Stimulated activated CD4-positive, alpha-beta T cell treated with anti-CD3 and anti-CD28 coated beads, Interleukin-2, amount 100 ng/mL, for 4 hours (primary cell): ENCODE data around the gene C6orf120.
A peak's percentile ranks its signal among the peaks of the same experiment; 100 is the strongest.

ENCODE experiments used
- DNase-seq: peaks from one replicate; pipeline ENCODE4 v3.0.0-alpha.2; 2020; ENCODE audit warnings: low read depth

C6orf120 gene

DNA sequence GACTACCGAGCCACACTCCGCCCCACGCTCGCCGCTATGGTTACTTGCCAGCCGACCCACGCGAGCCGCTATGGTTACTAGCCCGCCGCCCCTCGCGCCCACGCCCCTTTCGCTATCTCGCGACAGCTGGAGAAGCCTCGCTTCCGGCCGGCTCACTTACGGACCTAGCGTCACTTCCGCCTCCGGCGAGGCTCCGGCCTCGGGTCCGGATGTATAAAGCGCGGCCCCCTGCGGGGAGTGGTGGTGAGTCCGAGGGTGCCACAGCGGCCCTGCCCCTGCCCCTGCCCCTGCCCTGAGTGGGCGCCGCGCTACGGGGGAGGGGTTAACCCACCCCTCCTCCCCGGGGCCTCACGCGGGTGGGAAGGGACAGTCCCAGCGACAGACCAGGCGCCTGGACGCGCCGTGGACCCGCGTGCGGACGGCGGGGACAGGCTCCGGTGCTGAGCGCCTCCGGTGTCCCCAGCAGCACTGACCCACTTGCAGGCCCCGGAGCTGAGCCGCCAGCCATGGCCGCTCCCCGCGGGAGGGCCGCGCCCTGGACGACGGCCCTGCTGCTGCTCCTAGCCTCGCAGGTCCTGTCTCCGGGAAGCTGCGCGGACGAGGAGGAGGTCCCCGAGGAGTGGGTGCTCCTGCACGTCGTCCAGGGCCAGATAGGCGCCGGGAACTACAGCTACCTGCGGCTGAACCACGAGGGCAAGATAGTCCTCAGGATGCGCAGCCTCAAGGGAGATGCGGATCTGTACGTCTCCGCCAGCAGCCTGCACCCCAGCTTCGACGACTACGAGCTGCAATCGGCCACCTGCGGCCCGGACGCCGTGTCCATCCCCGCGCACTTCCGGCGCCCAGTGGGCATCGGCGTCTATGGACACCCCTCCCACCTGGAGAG lies at the start of gene C6orf120, which contains the start of gene WDR27:
Gene C6orf120, plus strand, starts transcription at position 173 of the 886 bp plus-strand sequence. Its CDS starts 334 bp downstream, at position 507.
Gene WDR27, minus strand, starts transcription at position 76 of the 886 bp plus-strand sequence. CDS start 13,024 bp downstream, outside the sequence.
- DNase-seq, result peak; percentile 99

DNA sequence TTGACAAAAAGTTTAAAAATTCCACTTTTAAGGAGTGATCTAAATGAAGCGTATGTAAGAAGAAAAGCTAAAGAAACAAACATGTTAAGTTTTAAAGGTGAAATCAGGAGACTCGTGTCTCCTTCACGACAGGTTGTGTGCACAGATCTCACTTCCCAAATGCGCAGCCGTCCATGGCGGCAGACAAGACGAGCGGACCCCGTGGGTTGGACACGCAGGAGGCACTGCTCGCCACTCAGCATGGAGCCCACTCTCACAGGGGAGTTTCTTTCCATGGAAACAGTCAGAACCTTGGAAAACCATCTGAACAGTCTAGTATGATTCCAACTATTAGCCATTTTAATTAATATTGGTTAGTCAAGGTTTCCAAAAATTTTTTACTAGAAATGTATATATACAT lies 49.0 kb upstream of the C6orf120 start:
- DNase-seq, result no peak

DNA sequence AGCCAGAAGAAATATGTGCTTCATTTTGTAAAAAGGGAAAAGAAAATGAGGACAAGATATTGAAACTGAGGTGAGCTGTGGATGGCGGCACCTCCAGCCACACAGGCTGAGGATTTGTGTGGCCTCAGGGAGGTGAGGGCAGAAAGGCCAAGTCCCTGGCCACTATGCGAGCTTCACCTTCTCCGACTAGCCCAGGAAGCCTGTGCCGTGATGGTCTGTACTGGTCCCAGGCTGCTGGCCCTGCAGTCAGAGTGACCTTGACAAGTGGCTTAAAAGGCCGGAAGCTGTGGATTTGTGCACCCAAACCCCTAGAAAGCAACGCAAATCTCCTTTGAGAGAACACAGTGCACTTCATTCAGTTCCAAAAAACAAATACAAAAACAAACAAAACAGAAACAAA lies 48.2 kb upstream of the C6orf120 start:
- DNase-seq, result no peak

DNA sequence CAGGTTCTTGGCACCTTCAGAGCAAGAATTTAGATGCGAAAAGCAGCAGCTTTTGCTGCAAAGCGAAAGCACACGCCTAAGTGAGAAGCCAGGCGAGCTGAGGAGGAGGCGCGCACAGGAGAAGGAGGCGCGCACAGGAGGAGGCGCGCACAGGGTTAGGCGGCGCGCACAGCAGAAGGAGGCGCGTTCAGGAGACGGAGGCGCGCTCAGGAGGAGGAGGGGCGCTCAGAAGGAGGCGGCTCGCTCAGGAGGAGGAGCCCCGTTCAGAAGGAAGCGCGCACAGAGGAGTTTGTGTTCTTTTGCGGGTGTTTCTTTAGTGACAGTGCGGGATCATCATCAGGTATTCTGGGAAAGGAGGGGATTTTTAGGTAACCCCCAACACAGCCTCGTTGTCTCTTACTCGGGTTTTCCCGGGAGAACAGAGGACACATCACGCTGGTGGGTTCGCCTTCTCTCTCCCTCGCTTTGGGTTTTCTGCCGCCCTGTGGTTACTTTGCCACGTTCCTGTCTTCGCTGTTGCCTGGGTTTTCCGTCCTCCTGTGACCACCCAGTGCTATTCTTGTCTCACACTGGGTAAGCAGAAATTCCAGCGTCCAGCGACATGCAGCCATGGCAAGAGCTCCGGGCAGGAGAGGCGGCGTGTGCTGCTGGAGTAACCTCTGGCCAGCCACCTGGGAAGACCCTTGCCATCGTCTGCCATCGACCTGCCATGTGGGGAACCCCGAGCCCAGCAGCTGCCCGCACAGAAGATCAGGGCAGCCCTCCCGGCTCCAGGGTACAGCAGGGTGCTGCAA lies 47.1 kb upstream of the C6orf120 start:
- DNase-seq, result peak; percentile 52

DNA sequence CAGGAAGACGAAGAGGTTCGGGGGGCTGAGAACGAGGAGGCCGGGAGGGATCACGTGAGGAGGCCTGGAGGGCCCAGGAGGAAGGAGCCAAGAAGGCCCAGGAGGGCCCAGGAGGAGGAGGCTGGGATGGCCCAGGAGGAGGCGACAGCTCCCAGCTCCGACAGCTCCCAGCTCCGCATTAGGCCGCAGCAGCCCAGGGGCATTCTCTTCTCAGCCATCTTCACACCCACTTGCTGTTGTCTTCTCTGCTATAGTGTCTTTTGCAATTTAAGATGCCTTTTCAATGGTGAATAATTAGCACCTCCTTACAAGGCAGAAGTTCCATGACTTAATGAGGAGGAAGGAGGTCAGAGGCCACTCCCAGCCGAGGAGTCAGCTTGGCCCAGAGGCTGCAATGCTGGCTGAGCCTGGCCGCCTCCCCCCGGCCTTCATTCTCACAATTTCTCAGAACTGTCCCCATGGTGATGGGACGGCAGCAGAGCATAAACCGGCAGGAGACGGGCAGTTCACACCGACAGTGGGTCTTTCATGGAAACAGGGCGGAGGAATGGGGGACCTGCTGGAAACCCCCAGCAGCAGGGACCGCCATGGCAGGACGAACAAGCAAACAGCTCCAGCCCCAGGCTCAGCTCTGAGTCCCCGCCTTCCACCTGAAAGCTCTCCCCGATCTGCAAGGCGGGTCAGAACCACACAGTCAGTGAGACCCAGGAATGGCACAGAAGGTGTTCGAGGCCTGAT lies 45.2 kb upstream of the C6orf120 start:
- no peak for DNase-seq

DNA sequence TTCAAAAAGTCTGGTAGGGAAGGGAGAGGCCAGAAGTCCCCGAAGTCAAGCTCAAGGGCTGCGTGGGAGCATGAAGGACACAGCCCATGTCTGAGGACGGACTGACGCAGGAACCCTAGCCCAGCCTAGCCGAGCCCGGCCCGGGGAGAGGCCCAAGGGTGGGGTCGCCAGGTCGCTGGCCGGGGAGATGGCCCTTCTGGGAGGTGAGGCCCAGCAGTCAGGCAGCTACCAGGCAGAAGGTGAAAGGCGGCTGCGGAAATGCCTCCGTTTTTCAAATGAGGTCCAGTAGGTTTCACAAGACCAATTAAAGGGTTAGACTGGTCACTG lies 44.7 kb upstream of the C6orf120 start:
- DNase-seq, result no peak

DNA sequence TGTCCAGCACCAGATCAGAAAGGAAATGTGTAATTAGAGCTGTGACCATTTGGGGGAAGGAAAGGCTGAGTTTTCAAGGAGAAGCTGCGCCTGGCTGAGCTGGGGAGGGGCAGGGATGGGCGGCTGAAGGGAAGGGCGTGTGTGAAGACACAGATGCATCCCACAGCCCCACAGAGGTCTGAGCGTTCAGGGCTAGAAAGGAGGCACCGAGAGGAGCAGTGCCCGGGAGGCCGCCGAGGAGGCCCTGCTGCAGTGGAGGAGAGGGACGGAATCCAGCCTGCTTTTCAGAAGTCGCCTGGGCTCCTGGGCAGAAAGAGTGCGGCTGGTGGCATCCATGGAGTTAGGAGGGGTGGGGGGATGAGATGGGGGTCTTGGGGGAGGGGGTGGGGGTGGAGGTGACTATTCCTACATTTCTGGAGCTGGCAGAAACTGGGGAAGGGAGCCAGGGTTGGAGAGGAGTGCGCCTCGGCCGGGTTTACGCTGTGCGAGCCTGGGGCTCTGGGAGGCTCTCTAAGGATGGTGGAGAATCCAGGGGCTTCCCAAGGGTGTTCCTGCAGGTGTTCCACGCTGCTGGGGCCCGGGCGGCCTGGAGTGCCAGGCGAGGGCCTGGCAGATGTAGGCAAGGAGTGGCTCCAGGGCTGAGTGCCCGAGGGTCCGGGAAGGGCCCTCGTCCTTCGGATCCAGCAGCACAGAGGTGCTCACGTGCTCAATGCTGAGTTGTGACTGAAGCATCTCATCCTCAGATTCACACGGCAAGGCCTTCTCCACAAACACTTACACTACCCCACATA lies 41.9 kb upstream of the C6orf120 start:
- no peak for DNase-seq

DNA sequence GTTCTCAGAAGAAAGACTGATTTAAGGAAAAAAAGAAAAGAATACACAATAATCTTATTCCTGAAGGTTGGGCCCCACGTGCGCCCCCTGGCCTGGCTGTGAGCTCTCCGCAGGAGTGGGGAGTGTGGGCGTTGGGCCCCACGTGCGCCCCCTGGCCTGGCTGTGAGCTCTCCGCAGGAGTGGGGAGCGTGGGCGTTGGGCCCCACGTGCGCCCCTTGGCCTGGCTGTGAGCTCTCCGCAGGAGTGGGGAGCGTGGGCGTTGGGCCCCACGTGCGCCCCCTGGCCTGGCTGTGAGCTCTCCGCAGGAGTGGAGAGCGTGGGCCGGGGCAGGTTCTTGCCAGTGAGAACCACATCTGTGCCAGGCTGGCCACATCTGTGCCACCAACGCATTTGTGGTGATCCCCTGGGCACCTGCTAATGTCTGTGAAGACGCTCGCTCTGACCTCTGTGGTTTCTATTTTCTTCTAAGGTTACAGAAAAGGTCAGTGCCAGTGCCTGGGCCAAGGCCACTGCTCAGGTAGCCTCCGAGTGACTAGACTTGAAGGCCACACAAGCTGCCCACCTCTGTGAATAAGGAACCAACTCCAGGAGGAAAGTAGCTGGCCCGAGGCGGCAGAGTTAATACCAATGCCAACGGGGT lies 41.1 kb upstream of the C6orf120 start:
- no peak for DNase-seq

DNA sequence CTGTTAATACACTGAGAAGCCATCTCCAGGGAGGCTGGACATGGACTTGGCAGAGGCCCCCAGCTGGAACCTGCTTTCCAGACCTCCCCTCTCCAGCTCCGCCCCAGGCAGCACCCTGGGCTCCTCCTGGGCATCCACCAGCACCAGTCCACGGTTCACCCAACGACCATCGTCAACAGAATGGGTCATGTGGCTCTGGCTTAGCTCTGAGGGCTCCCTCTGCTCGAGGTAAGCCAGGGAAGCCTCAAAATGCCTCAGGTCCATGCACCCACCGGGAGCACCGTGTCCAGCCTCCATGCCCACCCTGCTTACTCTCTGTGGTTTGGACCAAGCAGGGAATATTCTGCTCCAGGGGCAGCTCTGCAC lies 40.6 kb upstream of the C6orf120 start:
- DNase-seq, result no peak

DNA sequence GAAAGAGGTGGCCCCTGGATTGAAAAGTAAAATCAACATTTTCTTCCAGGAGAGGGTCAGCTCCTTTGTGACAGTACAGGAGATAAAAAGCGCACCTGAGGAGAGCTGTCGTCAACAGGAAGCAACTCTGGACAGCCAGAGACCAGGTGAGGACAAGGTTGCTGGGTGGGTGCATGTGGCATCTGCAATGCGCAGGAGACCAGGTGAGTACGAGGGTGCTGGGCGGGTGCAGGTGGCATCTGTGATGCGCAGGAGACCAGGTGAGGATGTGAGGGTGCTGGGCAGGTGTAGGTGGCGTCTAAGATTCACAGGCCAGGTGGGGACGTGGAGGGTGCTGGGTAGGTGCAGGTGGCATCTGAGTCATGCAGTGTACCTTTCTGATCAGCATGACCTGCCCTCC lies 38.5 kb upstream of the C6orf120 start:
- no peak for DNase-seq

DNA sequence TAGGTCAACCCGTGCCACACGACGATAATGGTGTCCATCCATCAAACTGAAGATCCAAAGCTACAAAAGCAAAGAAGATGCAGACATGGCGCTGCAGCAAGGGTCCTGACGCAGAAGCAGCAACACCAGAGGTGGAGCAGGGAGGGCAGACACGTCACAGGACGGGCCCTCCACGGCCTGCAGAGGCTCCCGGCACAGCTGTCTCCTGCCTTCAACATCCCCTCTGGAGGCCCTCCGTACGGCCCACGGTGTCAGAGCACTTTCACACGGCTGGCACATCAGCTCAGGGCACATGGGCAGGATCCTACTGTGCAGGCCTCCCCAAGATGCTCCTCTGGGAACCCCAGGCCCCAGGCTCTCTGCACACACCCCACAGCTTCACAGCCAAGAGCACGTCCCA lies 37.7 kb upstream of the C6orf120 start:
- DNase-seq, result no peak

DNA sequence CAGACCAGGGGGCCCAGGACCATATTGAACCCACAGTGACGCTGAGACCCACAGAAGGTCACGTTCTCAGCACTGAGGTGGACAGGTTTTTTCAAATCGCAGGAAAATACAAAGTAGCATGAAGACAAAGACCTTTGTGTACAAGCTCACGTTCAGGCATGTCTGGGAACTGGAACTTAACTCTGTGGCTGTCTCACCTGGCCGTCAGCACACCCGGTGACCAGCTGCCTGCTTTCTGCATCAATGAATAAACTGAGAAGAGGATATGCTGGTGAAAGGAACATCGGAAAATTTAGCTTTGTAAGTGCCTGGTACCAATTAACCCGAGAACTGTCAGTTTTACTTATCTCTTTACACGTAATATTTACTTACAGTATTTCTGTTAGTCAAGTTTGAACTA lies 36.6 kb upstream of the C6orf120 start:
- no peak for DNase-seq

DNA sequence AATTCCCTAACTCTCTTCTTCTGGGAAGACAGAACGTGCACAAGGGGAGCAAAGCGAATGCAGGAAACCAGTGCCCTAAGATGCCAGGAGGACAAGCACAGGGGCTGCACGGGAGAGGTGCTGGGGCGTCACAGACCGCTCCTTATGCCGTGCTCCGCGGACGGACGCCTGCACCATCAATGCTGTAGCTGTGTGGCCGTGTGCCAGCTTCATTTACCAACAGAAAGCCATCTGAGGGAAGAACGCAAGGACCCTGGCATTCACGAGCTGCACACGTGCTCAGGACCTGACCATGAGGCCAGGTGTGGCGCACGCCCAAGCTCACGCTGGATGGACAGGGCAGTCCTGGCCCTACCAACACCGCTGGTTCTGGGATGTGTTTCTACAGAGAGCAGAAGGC lies 35.5 kb upstream of the C6orf120 start:
- DNase-seq, result no peak

DNA sequence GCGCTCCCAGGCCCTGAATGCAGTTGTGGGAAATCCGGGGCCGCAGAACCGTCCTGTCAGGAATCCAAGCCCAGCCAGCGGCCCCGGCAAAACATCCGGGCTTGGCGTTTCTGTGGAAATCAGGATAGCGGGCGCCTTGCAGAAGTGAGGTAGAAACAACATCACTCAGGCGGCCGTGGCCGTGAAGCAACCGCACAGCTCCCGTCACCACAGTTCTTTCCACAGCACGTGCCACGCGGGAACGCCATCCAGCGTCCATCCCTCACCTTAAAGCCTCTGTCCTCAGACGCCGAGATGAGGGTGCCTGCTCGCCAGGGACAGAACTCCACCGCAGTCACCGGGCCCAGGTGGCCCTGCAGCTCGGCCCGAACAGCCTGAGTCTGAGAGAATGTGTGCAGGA lies 34.2 kb upstream of the C6orf120 start:
- no peak for DNase-seq

DNA sequence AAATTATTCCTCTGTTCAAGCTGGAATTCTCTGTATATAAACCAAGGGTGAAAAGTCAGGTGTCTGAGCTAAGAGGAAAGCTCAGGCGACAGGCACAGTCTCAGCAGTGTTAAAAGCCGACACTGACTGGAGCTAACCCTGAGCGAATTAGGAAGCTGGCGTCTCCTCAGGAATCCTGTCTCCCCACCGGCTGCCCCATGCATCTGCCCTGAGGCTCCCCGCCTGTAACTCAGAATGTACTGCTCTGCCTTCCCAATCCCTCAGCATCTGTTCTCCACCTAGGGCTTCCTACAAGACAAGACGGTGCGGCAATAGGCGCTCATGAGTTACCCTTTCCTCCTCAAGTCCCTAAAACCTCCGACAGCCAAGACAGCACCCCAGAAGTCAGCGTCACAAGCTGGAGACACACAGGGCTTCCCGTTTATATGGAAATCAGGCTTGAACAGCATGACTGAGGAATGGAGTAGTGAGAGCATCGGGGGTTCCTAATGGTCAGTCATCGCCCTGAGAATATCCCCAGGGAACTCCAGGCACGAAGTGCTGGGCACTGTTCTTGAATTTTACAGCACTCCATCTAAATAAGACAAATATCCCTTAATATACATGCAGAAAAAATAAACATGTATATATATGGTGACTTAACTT lies 33.6 kb upstream of the C6orf120 start:
- no peak for DNase-seq

DNA sequence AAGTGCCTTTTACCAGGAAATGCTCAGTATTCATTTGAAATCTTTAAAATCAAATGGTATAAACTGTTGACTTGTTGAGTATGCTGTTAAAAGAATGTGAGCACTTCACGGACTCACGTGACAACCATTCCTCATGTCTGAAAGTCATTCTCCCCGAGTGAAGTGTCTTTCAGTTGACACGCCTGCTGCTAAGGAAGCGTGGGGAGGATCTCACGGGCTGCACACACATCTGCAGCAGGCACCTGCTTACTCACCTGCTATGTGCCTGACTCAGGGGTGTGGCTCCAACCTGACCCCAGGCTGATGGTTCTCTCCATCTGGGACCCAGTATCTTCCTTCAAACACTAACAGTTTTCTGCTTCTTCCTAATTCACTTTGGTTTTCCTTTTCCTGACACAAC lies 32.8 kb upstream of the C6orf120 start:
- no peak for DNase-seq

DNA sequence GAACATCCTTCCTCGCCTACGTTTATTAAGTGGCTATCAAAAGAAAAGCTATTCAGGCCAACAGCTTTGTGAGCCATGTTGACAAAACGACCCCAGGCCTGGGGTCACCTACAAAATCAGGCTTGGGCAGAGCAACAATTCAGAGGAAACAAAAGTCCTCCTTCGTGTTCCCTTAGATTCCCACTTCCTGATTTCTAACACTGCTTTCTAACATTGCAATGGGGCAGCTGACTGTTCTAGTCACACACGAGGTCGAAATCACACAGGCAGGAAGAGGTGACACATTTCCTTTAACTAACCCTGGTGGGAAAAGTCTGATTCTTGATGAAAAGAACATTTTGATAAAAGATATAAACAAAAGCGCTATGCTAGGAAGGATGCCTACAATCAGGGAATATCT lies 32.0 kb upstream of the C6orf120 start:
- DNase-seq, result no peak

DNA sequence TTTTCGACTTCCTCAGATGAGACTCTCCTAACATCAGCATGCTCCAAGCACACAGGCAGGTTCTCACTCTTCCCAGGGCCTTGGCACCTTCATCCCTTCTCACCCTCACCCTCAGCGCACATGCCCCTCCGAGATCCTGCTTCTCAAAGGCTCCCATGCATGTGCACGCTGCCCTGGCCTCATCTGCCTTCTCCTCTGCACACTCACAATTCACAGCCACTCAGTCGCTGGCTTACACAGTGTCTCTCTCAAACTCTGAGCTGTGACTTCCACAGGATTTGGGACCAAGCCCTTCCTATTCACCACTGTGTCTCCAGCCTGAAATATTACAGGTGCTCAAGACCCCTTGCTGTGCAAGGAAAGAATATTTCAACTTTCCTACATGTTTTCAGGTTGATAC lies 30.4 kb upstream of the C6orf120 start:
- DNase-seq, result no peak

DNA sequence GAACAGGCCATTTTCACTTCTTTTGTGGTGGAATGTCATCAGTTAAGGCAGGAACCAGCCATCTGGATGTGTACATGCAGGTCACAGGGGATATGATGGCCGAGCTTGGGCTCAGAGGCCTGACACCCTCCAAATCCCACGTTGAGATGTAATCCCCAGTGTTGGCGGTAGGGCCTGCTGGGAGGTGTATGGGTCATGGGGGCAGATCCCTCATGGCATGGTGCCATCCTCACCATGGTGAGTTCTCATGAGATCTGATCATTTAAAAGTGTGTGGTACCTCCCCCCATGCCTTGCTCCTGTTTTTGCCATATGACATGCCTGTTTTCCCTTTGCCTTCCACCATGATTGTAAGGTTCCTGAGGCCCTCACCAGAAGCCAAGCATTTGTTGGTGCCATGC lies 26.9 kb upstream of the C6orf120 start:
- DNase-seq, result no peak

DNA sequence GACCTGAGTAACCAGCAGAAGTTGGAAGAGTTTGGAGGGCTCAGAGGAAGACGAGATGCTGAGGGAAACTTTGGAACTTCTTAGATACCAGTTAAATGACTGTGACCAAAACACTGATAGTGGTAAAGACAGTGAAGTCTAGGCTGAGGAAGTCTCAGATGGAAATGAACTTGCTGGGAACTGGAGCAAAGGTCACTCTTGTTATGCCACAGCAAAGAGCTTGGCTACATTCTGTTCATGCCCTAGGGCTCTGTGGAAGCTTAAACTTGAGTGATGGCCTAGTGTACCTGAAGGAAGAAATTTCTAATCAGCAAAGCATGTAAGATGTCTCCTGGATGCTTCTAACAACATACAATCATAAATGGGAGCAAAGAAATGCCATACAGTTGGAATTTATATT lies 24.8 kb upstream of the C6orf120 start:
- DNase-seq, result no peak

DNA sequence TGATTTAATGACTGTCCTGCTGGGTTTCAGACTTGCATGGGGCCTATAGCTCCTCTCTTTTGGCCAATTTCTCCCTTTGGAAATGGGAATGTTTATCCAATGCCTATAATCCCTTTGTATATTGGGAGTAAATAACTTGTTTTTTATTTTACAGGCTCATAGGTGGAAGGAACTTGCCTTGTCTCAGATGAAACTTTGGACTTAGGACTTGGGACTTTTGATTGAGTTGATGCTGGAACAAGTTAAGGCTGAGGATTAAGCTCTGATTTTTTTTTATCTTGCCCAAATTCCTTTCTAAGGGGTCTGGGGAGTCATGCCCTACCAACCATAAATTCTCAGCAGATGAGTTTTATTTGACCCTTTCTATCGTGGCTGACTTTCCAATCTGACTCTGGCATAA lies 23.6 kb upstream of the C6orf120 start:
- no peak for DNase-seq
